ENCODE results near the gene CKAP4.
A peak's percentile ranks its signal among the peaks of the same experiment; 100 is the strongest.

CKAP4 gene

GRCh38 chr12:106239951-106240335, 7.9 kb downstream of the CKAP4 start:
- DNase-seq, result no peak

GRCh38 chr12:106239241-106239950, 8.4 kb downstream of the CKAP4 start:
- DNase-seq, result no peak

- no peak for DNase-seq
These were observed 9.7 kb downstream of the CKAP4 start for GRCh38 chr12:106238146-106238545.

- no peak for DNase-seq
These were observed 12.1 kb downstream of the CKAP4 start for GRCh38 chr12:106235770-106236169.

- DNase-seq, result no peak
These were observed 13.4 kb downstream of the CKAP4 start for GRCh38 chr12:106234449-106234848.

- DNase-seq, result no peak
These were observed 14.8 kb downstream of the CKAP4 start for GRCh38 chr12:106233011-106233410.

GRCh38 chr12:106229036-106229591, 18.7 kb downstream of the CKAP4 start:
- DNase-seq, result no peak

- DNase-seq, result no peak
These were observed 19.5 kb downstream of the CKAP4 start for GRCh38 chr12:106228320-106228710.

GRCh38 chr12:106227641-106228319, 20.0 kb downstream of the CKAP4 start:
- DNase-seq, result peak; percentile 49

GRCh38 chr12:106226884-106227640, 20.8 kb downstream of the CKAP4 start:
- DNase-seq, result peak; percentile 54

- DNase-seq, result no peak
These were observed 23.5 kb downstream of the CKAP4 start for GRCh38 chr12:106224355-106224706.

GRCh38 chr12:106223485-106224354, 24.1 kb downstream of the CKAP4 start:
- DNase-seq, result peak; percentile 82

- DNase-seq, result no peak
These were observed 27.3 kb downstream of the CKAP4 start for GRCh38 chr12:106220536-106220935.

GRCh38 chr12:106219043-106219442, 28.8 kb downstream of the CKAP4 start:
- DNase-seq, result no peak

GRCh38 chr12:106217706-106218105, 30.1 kb downstream of the CKAP4 start:
- no peak for DNase-seq

GRCh38 chr12:106214571-106214970, 33.2 kb downstream of the CKAP4 start:
- no peak for DNase-seq

GRCh38 chr12:106213662-106214061, 34.2 kb downstream of the CKAP4 start:
- DNase-seq, result no peak

GRCh38 chr12:106211973-106212372, 35.8 kb downstream of the CKAP4 start:
- DNase-seq, result no peak

GRCh38 chr12:106205208-106206069, 42.4 kb downstream of the CKAP4 start:
- DNase-seq, result no peak

- no peak for DNase-seq
These were observed 43.5 kb downstream of the CKAP4 start for GRCh38 chr12:106204312-106204711.

- no peak for DNase-seq
These were observed 49.8 kb downstream of the CKAP4 start for GRCh38 chr12:106197906-106198623.
